Activated CD4-positive, CD25-positive, alpha-beta regulatory T cell treated with anti-CD3 and anti-CD28 coated beads, Interleukin-2, amount 50 U/mL, for 72 hours (primary cell): ENCODE results near the gene ODF2.

Experiments used
- DNase-seq: peaks from one replicate; pipeline ENCODE4 v3.0.0; 2021

The ODF2 gene

GRCh38 chr9:128540634-128541360 is 85.0 kb downstream of the ODF2 start:
- no peak for DNase-seq

- no peak for DNase-seq
These were observed 90.7 kb downstream of the ODF2 start for GRCh38 chr9:128546504-128546903.

- no peak for DNase-seq
These were observed 93.1 kb downstream of the ODF2 start for GRCh38 chr9:128548876-128549275.

- no peak for DNase-seq
These were observed 94.4 kb downstream of the ODF2 start for GRCh38 chr9:128550226-128550625.
